Osteocyte (in vitro differentiated cells): ENCODE results near the gene CDC123. TPM values are rescaled to one million over a fixed set of nuclear protein-coding genes. Genes with fewer than 3 reads are reported as not detected.
A peak's percentile ranks its signal among the peaks of the same experiment; 100 is the strongest.
"Not testable (repeated sequence)": the region's sequence is repeated elsewhere in the genome, so short reads cannot be mapped to it uniquely, and the experiment has no call there.

Source experiments
- DNase-seq: peaks from one replicate; pipeline ENCODE4 v3.0.0; 2021; ENCODE audit warnings: mixed read lengths; ENCODE audit not compliant: unreplicated experiment; ENCODE audit errors: extremely low spot score
- H3K27ac Mint-ChIP-seq: one replicate; pipeline ENCODE4 v1.8.0; 2021; ENCODE audit warnings: mild to moderate bottlenecking, mixed read lengths; ENCODE audit not compliant: unreplicated experiment
- H3K27me3 Mint-ChIP-seq: one replicate; pipeline ENCODE4 v1.8.0; 2021; ENCODE audit warnings: mixed read lengths; ENCODE audit not compliant: unreplicated experiment
- H3K36me3 Mint-ChIP-seq: one replicate; pipeline ENCODE4 v1.8.0; 2021; ENCODE audit warnings: mixed read lengths; ENCODE audit not compliant: unreplicated experiment
- H3K4me1 Mint-ChIP-seq: one replicate; pipeline ENCODE4 v1.8.0; 2021; ENCODE audit warnings: mixed read lengths; ENCODE audit not compliant: unreplicated experiment
- H3K4me3 Mint-ChIP-seq: one replicate; pipeline ENCODE4 v1.8.0; 2021; ENCODE audit warnings: mild to moderate bottlenecking, moderate library complexity, mixed read lengths; ENCODE audit not compliant: unreplicated experiment
- H3K9me3 Mint-ChIP-seq: one replicate; pipeline ENCODE4 v1.8.0; 2021; ENCODE audit warnings: mixed read lengths; ENCODE audit not compliant: unreplicated experiment
- CTCF ChIP-seq: fragments of 200-600 bp; sonication (generic); IDR thresholded peaks from 2 replicates; pipeline ENCODE4 v1.5.0; 2021; ENCODE audit warnings: antibody characterized with exemption, mild to moderate bottlenecking, moderate library complexity
- total RNA-seq: library from RNA; stranded (reverse); gene quantifications from 2 replicates; pipeline ENCODE4 v1.2.1, GENCODE V29; 2021

Gene CDC123
- total RNA-seq, 1 donor from 2014 or later, result 68.5 TPM

GRCh38 chr10:12264204-12264940, 68.4 kb downstream of the CDC123 start:
- Mint-ChIP-seq H3K27me3 (no peaks in the 10 kb centered on the region), H3K27ac (peak overlapping the region; percentile 65), H3K36me3 (peaks cover 3% of the 10 kb centered on the region), H3K9me3 (no peaks in the 10 kb centered on the region), H3K4me3 (peak overlapping the region; percentile 68), H3K4me1 (peaks cover 5% of the 10 kb centered on the region)
- peak; percentile 93 for DNase-seq
- peak; percentile 97 for TF ChIP-seq CTCF

DNA sequence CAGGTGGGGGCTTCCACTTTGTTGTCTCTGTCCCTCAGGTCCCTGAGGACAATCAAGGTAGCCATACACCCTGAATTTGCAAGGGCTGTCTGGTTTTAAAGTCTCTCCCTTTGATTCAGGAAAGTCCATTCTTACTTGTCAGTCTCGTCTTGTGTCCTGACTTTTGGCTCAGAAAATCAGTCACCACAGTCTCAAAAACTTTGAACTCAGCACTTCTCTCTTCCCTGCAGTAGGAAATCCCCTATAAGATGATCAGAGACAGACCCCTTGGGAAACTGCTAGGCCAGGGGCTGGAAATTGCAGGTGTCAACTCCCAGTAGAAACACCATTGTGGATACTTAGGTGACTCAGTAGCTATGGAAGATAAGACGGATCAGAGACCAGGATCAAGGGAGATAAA, 73.1 kb downstream of the CDC123 start:
- H3K4me1 Mint-ChIP-seq, result peaks cover 20% of the 10 kb centered on the region
- no peak overlapping the region for H3K4me3 Mint-ChIP-seq
- H3K36me3 Mint-ChIP-seq, result no peaks in the 10 kb centered on the region
- no peak for DNase-seq
- H3K27ac Mint-ChIP-seq, result no peak overlapping the region
- no peaks in the 10 kb centered on the region for H3K9me3 Mint-ChIP-seq
- H3K27me3 Mint-ChIP-seq, result no peaks in the 10 kb centered on the region
- no peak for TF ChIP-seq CTCF

DNA sequence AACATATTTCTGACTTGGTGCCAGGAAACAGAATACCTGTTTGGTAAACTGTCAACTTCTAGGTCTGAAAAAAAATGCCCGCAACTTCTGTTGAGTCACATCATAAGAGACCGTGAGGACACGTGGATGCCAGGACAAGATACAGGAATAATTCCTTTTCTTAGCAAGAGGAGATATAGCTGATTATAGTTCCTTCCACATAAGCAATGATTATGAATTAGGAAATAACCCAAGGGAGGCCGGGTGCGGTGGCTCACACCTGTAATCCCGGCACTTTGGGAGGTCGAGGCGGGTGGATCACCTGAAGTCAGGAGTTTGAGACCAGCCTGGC, 75.2 kb downstream of the CDC123 start:
- no peak for DNase-seq
- Mint-ChIP-seq H3K4me1 (peaks cover 17% of the 10 kb centered on the region), H3K4me3 (no peak overlapping the region), H3K36me3 (no peaks in the 10 kb centered on the region), H3K27ac (peak overlapping the region; percentile 75), H3K27me3 (no peaks in the 10 kb centered on the region), H3K9me3 (no peaks in the 10 kb centered on the region)
- no peak for TF ChIP-seq CTCF

GRCh38 chr10:12277862-12278261, 81.9 kb downstream of the CDC123 start:
- not testable (repeated sequence) for H3K4me3 Mint-ChIP-seq, H3K27ac Mint-ChIP-seq, H3K9me3 Mint-ChIP-seq, H3K4me1 Mint-ChIP-seq, H3K27me3 Mint-ChIP-seq, H3K36me3 Mint-ChIP-seq, DNase-seq

DNA sequence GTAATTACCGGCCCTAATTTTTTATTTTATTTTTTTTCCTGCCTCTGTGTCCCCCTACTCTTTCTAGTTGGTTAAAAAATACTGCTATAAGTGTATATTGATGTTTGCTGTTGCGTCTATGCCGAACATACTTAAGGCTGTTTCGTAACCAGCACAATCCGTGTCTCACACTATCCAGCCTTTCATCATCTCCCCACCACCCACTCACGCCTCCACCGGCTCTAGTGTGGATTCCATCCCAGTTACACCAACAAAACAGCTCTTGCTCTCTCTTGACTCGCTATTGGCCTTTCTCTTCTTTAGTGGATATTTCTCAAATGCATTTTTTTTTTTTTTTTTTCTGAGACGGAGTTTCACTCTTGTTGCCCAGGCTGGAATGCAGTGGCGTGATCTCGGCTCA, 83.3 kb downstream of the CDC123 start:
- Mint-ChIP-seq H3K27me3 (no peaks in the 10 kb centered on the region), H3K36me3 (peaks cover 1% of the 10 kb centered on the region), H3K27ac (no peak overlapping the region), H3K4me1 (no peaks in the 10 kb centered on the region), H3K4me3 (no peak overlapping the region), H3K9me3 (no peaks in the 10 kb centered on the region)
- DNase-seq, result no peak
- no peak for TF ChIP-seq CTCF

GRCh38 chr10:12287772-12288171, 91.8 kb downstream of the CDC123 start:
- peaks cover 1% of the 10 kb centered on the region for H3K36me3 Mint-ChIP-seq
- no peak for TF ChIP-seq CTCF

GRCh38 chr10:12297784-12298183, 101.8 kb downstream of the CDC123 start:
- not testable (repeated sequence) for H3K36me3 Mint-ChIP-seq, H3K9me3 Mint-ChIP-seq, H3K4me3 Mint-ChIP-seq, DNase-seq, H3K27me3 Mint-ChIP-seq, H3K4me1 Mint-ChIP-seq, H3K27ac Mint-ChIP-seq

More at GRCh38 chr10:12287772-12288171, 91.8 kb downstream of the CDC123 start:
- no peak for DNase-seq
- Mint-ChIP-seq H3K9me3 (no peaks in the 10 kb centered on the region), H3K27me3 (peaks cover 4% of the 10 kb centered on the region), H3K27ac (no peak overlapping the region), H3K4me1 (no peaks in the 10 kb centered on the region), H3K4me3 (no peak overlapping the region)
